ENCODE measurements around the gene RHOBTB3. TPM values are rescaled to one million over a fixed set of nuclear protein-coding genes. Genes with fewer than 3 reads are reported as not detected.
"Not testable (repeated sequence)": the region's sequence is repeated elsewhere in the genome, so short reads cannot be mapped to it uniquely, and the experiment has no call there.

RHOBTB3 gene
- total and polyA plus RNA-seq, 2 donors = 18.1 to 33.4 TPM

DNA sequence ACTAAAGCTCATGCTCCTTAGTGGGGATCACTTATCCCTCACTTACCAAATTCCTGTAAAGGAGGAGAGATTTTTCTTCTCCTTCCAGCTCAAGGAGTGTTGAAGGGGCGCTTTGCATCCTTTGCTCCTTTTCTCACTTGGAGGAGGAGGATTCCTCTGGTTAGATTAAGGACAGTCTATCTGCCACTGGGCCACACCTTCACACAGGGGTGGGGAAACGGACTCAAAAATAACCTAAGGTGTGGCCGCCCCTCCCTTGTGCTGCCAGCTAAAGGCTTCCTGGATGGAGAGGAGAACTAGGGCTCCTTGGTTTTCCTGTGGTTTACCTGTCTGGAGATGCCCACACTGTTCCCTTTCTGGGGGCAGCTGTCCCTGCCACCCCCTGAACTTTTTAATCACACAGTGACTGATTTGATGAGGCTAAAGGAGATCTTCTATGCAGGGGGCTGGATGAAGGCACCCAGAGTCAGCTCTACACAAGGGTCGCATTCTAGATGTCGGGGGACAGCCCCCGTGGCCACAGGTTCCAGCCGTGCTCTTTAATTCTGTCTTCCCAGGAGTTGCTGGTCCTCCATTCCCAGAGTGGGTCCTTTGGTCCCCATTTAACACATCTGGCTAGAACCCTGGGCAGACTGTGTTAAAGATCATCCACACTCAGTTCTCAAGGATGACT lies 77.0 kb downstream of the RHOBTB3 start:
- Histone ChIP-seq H3K9me3 (ENCODE audit: control insufficient read depth in 2 of 2, insufficient read depth in 1 of 2, low read length in 1 of 2) (no peaks in the 10 kb centered on the region), H3K4me3 (ENCODE audit: low read length in 2 of 2) (no peak overlapping the region), H3K4me1 (ENCODE audit: control insufficient read depth in 2 of 2, insufficient read depth in 2 of 2, low read length in 2 of 2) (peaks cover 45 to 58% of the 10 kb centered on the region in 2 donors), H3K36me3 (ENCODE audit: control insufficient read depth in 2 of 2, insufficient read depth in 2 of 2, low read length in 1 of 2) (peaks cover 5 to 9% of the 10 kb centered on the region in 2 donors), H3K27me3 (ENCODE audit: control insufficient read depth in 2 of 2, insufficient read depth in 1 of 2, low read length in 1 of 2) (no peaks in the 10 kb centered on the region), H3K27ac (ENCODE audit: low read depth in 1 of 2, low read length in 1 of 2) (peak overlapping the region; percentile 79 to 81)
- WGBS = 61% methylated on average over 7 of the region's 7 CpGs
- DNase-seq (ENCODE audit: low read depth in 6 of 9, low spot score in 9 of 9) = no peak

DNA sequence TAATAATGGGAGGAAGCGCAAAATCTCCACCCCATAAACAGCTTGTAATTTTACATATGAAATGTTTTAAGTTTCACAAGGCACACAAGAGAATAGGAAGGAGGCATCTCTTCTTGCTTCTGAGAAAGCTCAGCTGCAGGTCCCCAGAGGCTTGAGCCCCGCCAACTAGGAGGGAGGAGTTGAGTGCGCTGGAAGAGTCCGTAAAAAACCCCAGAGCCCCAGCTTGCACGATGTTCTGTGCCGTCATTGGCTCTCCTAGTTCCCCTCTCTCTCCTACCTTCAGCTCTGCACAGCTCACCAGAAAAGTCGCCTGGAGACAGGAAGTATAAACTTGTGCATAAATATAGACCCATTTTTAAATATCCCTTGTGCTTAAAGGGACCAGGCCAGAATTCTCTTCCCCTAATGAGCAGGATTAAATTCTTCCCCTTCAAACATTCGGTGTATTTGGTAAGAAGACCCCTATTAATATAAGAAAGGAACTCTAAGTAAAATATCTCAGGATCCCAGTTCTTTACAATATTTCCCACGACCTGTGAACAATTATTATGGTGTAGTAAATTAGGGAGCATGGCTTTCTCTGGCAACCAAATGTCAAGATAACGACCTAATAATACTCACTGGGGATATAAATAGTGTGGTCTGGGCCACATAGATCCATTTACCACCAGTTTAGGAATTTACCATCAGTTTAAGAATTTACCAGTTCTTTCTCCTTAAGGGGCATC lies 77.7 kb downstream of the RHOBTB3 start:
- Histone ChIP-seq H3K4me3 (ENCODE audit: low read length in 2 of 2) (no peak overlapping the region), H3K27ac (ENCODE audit: low read depth in 1 of 2, low read length in 1 of 2) (peak overlapping the region; percentile 79 to 81), H3K36me3 (ENCODE audit: control insufficient read depth in 2 of 2, insufficient read depth in 2 of 2, low read length in 1 of 2) (peaks cover 9 to 15% of the 10 kb centered on the region in 2 donors), H3K4me1 (ENCODE audit: control insufficient read depth in 2 of 2, insufficient read depth in 2 of 2, low read length in 2 of 2) (peaks cover 47 to 62% of the 10 kb centered on the region in 2 donors), H3K27me3 (ENCODE audit: control insufficient read depth in 2 of 2, insufficient read depth in 1 of 2, low read length in 1 of 2) (no peaks in the 10 kb centered on the region), H3K9me3 (ENCODE audit: control insufficient read depth in 2 of 2, insufficient read depth in 1 of 2, low read length in 1 of 2) (no peaks in the 10 kb centered on the region)
- peak; percentile 71 to 95 (median 87) for DNase-seq (ENCODE audit: low read depth in 6 of 9, low spot score in 9 of 9)
- WGBS = 14% methylated on average over 10 of the region's 10 CpGs

DNA sequence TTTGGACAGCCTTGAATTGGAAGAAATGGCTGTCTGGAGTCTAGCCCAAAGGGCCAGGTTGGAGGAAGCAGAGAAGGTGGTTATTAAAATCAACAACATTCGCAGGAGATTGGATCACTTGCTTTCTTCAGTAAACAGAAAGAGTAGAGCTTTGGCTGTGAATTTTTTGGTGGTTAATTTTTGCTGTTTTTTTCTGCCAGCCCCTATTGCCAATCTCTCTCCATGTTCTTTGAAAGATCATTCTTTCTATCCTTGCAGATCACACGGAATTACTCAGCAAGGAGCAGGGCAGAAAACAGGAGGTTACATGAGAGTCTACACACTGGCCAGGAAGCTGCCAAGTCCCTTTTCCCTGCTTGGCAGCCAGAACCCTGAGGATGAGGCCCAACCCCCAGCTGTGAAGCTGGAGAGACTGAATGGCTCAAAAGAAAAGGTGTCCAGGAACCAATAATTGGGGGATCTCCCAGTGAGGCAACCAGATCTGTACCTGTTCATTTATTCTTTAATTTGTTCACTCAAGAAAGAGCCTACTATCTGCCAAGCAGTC lies 78.4 kb downstream of the RHOBTB3 start:
- H3K9me3 ChIP-seq (ENCODE audit: control insufficient read depth in 2 of 2, insufficient read depth in 1 of 2, low read length in 1 of 2) = no peaks in the 10 kb centered on the region
- peaks cover 47 to 67% of the 10 kb centered on the region in 2 donors for H3K4me1 ChIP-seq (ENCODE audit: control insufficient read depth in 2 of 2, insufficient read depth in 2 of 2, low read length in 2 of 2)
- DNase-seq (ENCODE audit: low read depth in 6 of 9, low spot score in 9 of 9) = no peak
- no peaks in the 10 kb centered on the region for H3K27me3 ChIP-seq (ENCODE audit: control insufficient read depth in 2 of 2, insufficient read depth in 1 of 2, low read length in 1 of 2)
- H3K36me3 ChIP-seq (ENCODE audit: control insufficient read depth in 2 of 2, insufficient read depth in 2 of 2, low read length in 1 of 2) = peaks cover 9 to 21% of the 10 kb centered on the region in 2 donors
- peak overlapping the region; percentile 53 to 81 for H3K27ac ChIP-seq (ENCODE audit: low read depth in 1 of 2, low read length in 1 of 2)
- 79% methylated on average over 2 of the region's 2 CpGs for WGBS
- H3K4me3 ChIP-seq (ENCODE audit: low read length in 2 of 2) = no peak overlapping the region

DNA sequence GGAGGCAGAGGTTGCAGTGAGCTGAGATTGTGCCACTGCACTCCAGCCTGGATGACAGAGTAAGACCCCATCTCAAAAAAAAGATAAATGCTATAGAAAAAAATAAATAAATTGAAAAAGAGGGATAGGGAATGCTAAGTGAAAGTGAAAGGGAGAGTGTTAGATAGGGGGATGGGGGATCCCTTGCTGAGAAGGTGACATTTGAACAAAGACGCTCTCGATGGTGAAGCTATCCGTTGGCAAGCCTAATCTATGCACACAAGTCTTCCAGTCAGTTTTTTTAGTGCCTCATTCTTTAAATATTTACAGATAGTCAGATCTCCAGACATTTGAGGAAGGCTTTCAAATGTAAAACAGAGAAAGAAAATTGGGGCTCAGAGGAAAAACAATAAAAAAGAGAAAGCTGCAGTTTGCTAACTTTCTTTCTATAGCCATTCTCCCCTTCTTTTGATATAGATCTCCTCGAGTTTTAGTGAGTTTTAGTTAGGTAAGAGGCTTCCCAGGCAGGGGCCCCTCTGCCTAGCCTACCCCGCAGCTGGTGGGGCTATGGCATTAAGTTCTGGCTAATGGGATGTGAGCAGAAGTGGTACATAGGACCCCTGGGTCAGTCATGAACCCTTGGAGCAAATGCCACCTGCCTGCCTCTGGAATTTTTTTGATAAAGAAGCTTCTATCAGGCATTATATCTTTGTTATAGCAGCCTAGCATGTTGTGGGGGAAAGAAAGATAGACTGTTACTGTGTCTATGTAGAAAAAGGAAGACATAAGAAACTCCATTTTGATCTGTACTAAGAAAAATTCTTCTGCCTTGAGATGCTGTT lies 79.4 kb downstream of the RHOBTB3 start:
- Histone ChIP-seq H3K4me1 (ENCODE audit: control insufficient read depth in 2 of 2, insufficient read depth in 2 of 2, low read length in 2 of 2) (peaks cover 49 to 77% of the 10 kb centered on the region in 2 donors), H3K27me3 (ENCODE audit: control insufficient read depth in 2 of 2, insufficient read depth in 1 of 2, low read length in 1 of 2) (no peaks in the 10 kb centered on the region), H3K27ac (ENCODE audit: low read depth in 1 of 2, low read length in 1 of 2) (peak overlapping the region; percentile 79 to 81), H3K36me3 (ENCODE audit: control insufficient read depth in 2 of 2, insufficient read depth in 2 of 2, low read length in 1 of 2) (peaks cover 11 to 31% of the 10 kb centered on the region in 2 donors), H3K4me3 (ENCODE audit: low read length in 2 of 2) (no peak overlapping the region), H3K9me3 (ENCODE audit: control insufficient read depth in 2 of 2, insufficient read depth in 1 of 2, low read length in 1 of 2) (no peaks in the 10 kb centered on the region)
- 25% methylated on average over 5 of the region's 5 CpGs for WGBS
- peak in 1 of 9 donors; percentile 55 for DNase-seq (ENCODE audit: low read depth in 6 of 9, low spot score in 9 of 9)

DNA sequence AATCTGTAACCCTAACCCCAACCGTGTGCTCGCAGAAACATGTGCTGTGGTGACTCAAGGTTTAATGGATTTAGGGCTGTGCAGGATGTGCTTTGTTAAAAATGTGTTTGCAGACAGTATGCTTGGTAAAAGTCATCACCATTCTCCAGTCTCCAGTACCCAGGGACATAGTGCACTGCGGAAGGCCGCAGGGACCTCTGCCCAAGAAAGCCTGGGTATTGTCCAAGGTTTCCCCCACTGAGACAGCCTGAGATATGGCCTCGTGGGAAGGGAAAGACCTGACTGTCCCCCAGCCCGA lies 79.9 kb downstream of the RHOBTB3 start:
- not testable (repeated sequence) for DNase-seq (ENCODE audit: low read depth in 6 of 9, low spot score in 9 of 9); H3K9me3 ChIP-seq (ENCODE audit: control insufficient read depth in 2 of 2, insufficient read depth in 1 of 2, low read length in 1 of 2); H3K4me3 ChIP-seq (ENCODE audit: low read length in 2 of 2); H3K27me3 ChIP-seq (ENCODE audit: control insufficient read depth in 2 of 2, insufficient read depth in 1 of 2, low read length in 1 of 2)
- peak overlapping the region in 1 of 2 donors; percentile 81 for H3K27ac ChIP-seq (ENCODE audit: low read depth in 1 of 2, low read length in 1 of 2)
- 83% methylated on average over 6 of the region's 6 CpGs for WGBS
- peaks cover 15 to 37% of the 10 kb centered on the region in 2 donors for H3K36me3 ChIP-seq (ENCODE audit: control insufficient read depth in 2 of 2, insufficient read depth in 2 of 2, low read length in 1 of 2)
- H3K4me1 ChIP-seq (ENCODE audit: control insufficient read depth in 2 of 2, insufficient read depth in 2 of 2, low read length in 2 of 2) = peaks cover 53 to 82% of the 10 kb centered on the region in 2 donors

DNA sequence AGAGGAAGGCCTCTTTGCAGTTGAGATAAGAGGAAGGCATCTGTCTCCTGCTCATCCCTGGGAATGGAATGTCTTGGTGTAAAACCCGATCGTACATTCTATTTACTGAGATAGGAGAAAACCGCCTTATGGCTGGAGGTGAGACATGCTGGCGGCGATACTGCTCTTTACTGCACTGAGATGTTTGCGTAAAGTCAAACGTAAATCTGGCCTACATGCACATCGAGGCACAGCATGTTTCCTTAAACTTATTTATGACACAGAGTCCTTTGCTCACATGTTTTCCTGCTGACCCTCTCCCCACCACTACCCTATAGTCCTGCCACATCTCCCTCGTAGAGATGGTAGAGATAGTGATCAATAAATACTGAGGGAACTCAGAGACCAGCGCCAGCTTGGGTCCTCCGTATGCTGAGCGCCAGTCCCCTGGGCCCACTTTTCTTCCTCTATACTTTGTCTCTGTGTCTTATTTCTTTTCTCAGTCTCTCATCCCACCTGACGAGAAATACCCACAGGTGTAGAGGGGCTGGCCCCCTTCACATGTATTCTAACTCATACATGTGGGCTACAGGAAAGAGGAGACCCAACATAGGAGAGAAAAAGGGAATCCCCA lies 80.4 kb downstream of the RHOBTB3 start:
- peak overlapping the region; percentile 75 to 89 for H3K27ac ChIP-seq (ENCODE audit: low read depth in 1 of 2, low read length in 1 of 2)
- H3K27me3 ChIP-seq (ENCODE audit: control insufficient read depth in 2 of 2, insufficient read depth in 1 of 2, low read length in 1 of 2); DNase-seq (ENCODE audit: low read depth in 6 of 9, low spot score in 9 of 9); H3K4me3 ChIP-seq (ENCODE audit: low read length in 2 of 2); H3K9me3 ChIP-seq (ENCODE audit: control insufficient read depth in 2 of 2, insufficient read depth in 1 of 2, low read length in 1 of 2): not testable (repeated sequence)
- H3K4me1 ChIP-seq (ENCODE audit: control insufficient read depth in 2 of 2, insufficient read depth in 2 of 2, low read length in 2 of 2) = peaks cover 57 to 86% of the 10 kb centered on the region in 2 donors
- 81% methylated on average over 13 of the region's 13 CpGs for WGBS
- H3K36me3 ChIP-seq (ENCODE audit: control insufficient read depth in 2 of 2, insufficient read depth in 2 of 2, low read length in 1 of 2) = peaks cover 15 to 37% of the 10 kb centered on the region in 2 donors

DNA sequence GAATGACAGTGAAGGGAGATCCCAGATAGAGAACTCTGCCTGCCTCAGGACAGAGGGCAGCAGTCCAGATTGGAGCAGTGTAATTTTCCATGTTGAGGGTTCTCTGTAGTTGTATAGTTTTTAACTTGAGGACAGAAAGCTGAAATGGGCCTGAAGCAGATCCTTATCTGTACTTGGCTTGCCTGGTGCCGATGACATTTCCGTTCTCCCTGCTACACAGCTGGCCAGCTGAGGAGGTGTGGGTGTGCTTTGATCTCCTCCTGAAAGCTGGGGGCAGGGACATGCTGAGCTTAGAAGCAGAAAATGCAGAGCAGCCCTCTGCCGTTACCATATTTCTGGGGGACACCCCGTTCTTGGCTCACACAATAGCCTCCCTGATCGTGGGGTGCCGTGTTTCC lies 80.9 kb downstream of the RHOBTB3 start:
- peak in 3 of 9 donors; percentile 63 to 80 (median 67) for DNase-seq (ENCODE audit: low read depth in 6 of 9, low spot score in 9 of 9)
- Histone ChIP-seq H3K9me3 (ENCODE audit: control insufficient read depth in 2 of 2, insufficient read depth in 1 of 2, low read length in 1 of 2) (no peaks in the 10 kb centered on the region), H3K4me1 (ENCODE audit: control insufficient read depth in 2 of 2, insufficient read depth in 2 of 2, low read length in 2 of 2) (peaks cover 62 to 90% of the 10 kb centered on the region in 2 donors), H3K27ac (ENCODE audit: low read depth in 1 of 2, low read length in 1 of 2) (peak overlapping the region; percentile 75 to 89), H3K4me3 (ENCODE audit: low read length in 2 of 2) (no peak overlapping the region), H3K27me3 (ENCODE audit: control insufficient read depth in 2 of 2, insufficient read depth in 1 of 2, low read length in 1 of 2) (no peaks in the 10 kb centered on the region), H3K36me3 (ENCODE audit: control insufficient read depth in 2 of 2, insufficient read depth in 2 of 2, low read length in 1 of 2) (peaks cover 15 to 41% of the 10 kb centered on the region in 2 donors)
- WGBS = 26% methylated on average over 6 of the region's 6 CpGs

DNA sequence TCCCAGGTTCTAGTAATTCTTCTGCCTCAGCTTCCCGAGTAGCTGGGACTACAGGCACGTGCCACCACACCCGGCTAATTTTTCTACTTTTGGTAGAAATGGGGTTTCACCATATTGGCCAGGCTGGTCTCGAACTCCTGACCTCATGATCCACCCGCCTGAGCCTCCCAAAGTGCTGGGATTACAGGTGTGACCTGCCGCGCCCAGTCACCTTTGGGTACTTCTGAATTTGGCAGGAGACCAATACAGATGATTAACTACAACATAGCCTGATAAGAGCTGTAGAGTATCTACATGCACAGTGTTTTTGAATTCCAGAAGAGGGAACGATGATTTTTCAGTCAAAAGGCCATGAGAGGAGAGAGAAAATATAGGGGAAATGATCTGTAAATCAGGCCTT lies 81.9 kb downstream of the RHOBTB3 start:
- H3K9me3 ChIP-seq (ENCODE audit: control insufficient read depth in 2 of 2, insufficient read depth in 1 of 2, low read length in 1 of 2); DNase-seq (ENCODE audit: low read depth in 6 of 9, low spot score in 9 of 9); H3K27ac ChIP-seq (ENCODE audit: low read depth in 1 of 2, low read length in 1 of 2); H3K27me3 ChIP-seq (ENCODE audit: control insufficient read depth in 2 of 2, insufficient read depth in 1 of 2, low read length in 1 of 2); H3K4me3 ChIP-seq (ENCODE audit: low read length in 2 of 2): not testable (repeated sequence)
- peaks cover 17 to 46% of the 10 kb centered on the region in 2 donors for H3K36me3 ChIP-seq (ENCODE audit: control insufficient read depth in 2 of 2, insufficient read depth in 2 of 2, low read length in 1 of 2)
- 96% methylated on average over 8 of the region's 8 CpGs for WGBS
- H3K4me1 ChIP-seq (ENCODE audit: control insufficient read depth in 2 of 2, insufficient read depth in 2 of 2, low read length in 2 of 2) = peaks cover 67 to 93% of the 10 kb centered on the region in 2 donors
